Measurements from ENCODE around the gene SDF4. TPM values are rescaled to one million over a fixed set of nuclear protein-coding genes. Genes with fewer than 3 reads are reported as not detected.

Gene SDF4
- total and polyA plus RNA-seq, 2 of the 4 experiments (the other 2 are of a cell fraction), result 57.0 to 250 TPM

DNA sequence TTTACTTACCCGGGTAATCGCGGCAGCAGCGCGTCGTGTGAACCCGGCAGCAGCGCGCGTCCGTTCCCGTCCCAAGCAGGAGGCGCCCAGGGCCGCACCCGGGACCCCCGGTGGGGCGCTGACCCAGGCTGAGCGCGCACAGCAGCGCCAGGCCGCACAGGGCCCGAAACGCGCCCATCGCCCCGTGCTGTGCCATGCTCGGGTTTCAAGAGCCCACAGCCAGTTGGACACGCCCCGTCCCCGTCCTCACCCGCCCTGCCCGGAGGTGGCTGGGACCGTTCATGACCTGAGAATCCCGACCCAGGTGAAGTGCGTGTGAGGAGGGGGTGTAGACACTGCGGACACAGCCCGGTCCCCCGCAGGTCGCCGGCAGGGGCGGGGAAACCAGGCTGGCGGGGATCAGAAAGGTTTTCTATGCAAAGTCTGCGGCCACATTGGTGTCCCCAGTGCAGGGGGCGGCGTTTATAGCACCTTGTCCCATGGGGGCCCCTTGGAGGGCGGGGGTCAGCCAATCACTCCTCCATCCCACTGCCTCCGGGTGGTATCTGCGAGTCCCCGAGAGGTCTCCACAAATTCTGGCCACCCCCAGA is 25.3 kb downstream of the SDF4 start, which contains the start of gene TNFRSF18:
Gene TNFRSF18, minus strand, starts transcription at position 217 of the 590 bp plus-strand sequence. Its CDS starts 21 bp downstream, at position 196.
- Histone ChIP-seq H4K91ac (ENCODE audit: insufficient read depth, low read depth, low read length) (no peak within 1 kb of the TSS), H4K20me1 (ENCODE audit: insufficient read depth, low read length) (no peaks in the 10 kb centered on the region), H3K9ac (ENCODE audit: low read depth, low read length) (no peak within 1 kb of the TSS), H2AK5ac (ENCODE audit: low read depth, low read length) (peak within 1 kb of the TSS; percentile 3), H4K8ac (ENCODE audit: low read depth in 2 of 2, low read length in 2 of 2) (no peak within 1 kb of the TSS), H3K14ac (replicated peaks; ENCODE audit: low read depth, low read length) (no peak within 1 kb of the TSS), H3K27ac (ENCODE audit: insufficient read depth, low read length) (no peak within 1 kb of the TSS), H3K9me3 (ENCODE audit: control insufficient read depth, insufficient read depth, low read length) (no peaks in the 10 kb centered on the region), H4K5ac (ENCODE audit: low read depth, low read length) (no peak within 1 kb of the TSS), H3K56ac (ENCODE audit: extremely low read depth, insufficient read depth, low read length) (no peak within 1 kb of the TSS), H3K9me1 (ENCODE audit: insufficient read depth, low read length) (no peaks in the 10 kb centered on the region), H3K4me2 (ENCODE audit: low read depth, low read length) (no peak within 1 kb of the TSS), H2AFZ (replicated peaks; ENCODE audit: low read length, poor library complexity) (peak within 1 kb of the TSS; percentile 63), H2BK15ac (ENCODE audit: low read depth, low read length) (no peak within 1 kb of the TSS), H3K18ac (ENCODE audit: low read depth, low read length) (no peak within 1 kb of the TSS), H3K36me3 (ENCODE audit: control insufficient read depth, insufficient read depth, low read length) (no peaks in the 10 kb centered on the region), H3K4me1 (ENCODE audit: control insufficient read depth, insufficient read depth, low read length) (peaks cover 12% of the 10 kb centered on the region), H2BK5ac (ENCODE audit: low read depth, low read length, poor library complexity, severe bottlenecking) (no peak within 1 kb of the TSS), H3K79me1 (ENCODE audit: low read depth in 1 of 2, low read length in 2 of 2) (no peaks in the 10 kb centered on the region), H3K27me3 (ENCODE audit: control insufficient read depth, insufficient read depth, low read length) (no peaks in the 10 kb centered on the region; the same call in 1 of the 2 replicates), H2BK120ac (ENCODE audit: low read depth, low read length) (0 out of 2 replicates have a peak within 1 kb of the TSS, but pooled peaks have one; percentile 15), H3K4me3 (ENCODE audit: insufficient read depth, low read depth, low read length) (no peak within 1 kb of the TSS), H3K23ac (ENCODE audit: low read depth, low read length) (no peak within 1 kb of the TSS; the same call in 1 of the 2 replicates), H2BK20ac (ENCODE audit: low read depth, low read length) (no peak within 1 kb of the TSS), H3K4ac (ENCODE audit: low read depth, low read length) (no peak within 1 kb of the TSS), H2AK9ac (replicated peaks; ENCODE audit: low read depth, low read length, poor library complexity) (no peak within 1 kb of the TSS)
- POLR2A ChIA-PET (ENCODE audit: unreplicated experiment), result no interaction called here
- no peak for TF ChIP-seq NFE2L2 (IDR thresholded peaks at IDR 0.05; ENCODE audit: low read depth, low read length)
- TF ChIP-seq MAFK (IDR thresholded peaks at IDR 0.05; ENCODE audit: low read depth, low read length), result no peak
- TF ChIP-seq, protein P1, sequence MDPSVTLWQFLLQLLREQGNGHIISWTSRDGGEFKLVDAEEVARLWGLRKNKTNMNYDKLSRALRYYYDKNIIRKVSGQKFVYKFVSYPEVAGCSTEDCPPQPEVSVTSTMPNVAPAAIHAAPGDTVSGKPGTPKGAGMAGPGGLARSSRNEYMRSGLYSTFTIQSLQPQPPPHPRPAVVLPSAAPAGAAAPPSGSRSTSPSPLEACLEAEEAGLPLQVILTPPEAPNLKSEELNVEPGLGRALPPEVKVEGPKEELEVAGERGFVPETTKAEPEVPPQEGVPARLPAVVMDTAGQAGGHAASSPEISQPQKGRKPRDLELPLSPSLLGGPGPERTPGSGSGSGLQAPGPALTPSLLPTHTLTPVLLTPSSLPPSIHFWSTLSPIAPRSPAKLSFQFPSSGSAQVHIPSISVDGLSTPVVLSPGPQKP (IDR thresholded peaks at IDR 0.05; ENCODE audit: borderline replicate concordance, low read depth, low read length), result no peak
- no peak for TF ChIP-seq MXI1 (IDR thresholded peaks at IDR 0.05; ENCODE audit: borderline replicate concordance, low read depth, low read length)
- WGBS, 2 experiments (ENCODE audit: extremely low coverage in 2 of 2, insufficient read length in 1 of 2), result 35% methylated on average over 16 of the region's 49 CpGs; no CpG with 5 or more reads in 1 of the 2 experiments
- DNase-seq (no peak), ATAC-seq (ENCODE audit: low read depth) (no peak)
- in situ Hi-C loops (cut with MboI; ENCODE audit: low sequenced_read_pairs), result no loop called here
- dilution Hi-C loops (cut with HindIII; ENCODE audit: low sequenced_read_pairs, unreplicated experiment), result no loop called here
- no TSS peak for BruUV-seq (replicated peaks)
- intact Hi-C loops (cut with micrococcal nuclease), result no loop called here
- CTCF ChIA-PET, result no interaction called here

All from IMR-90 (cell line).